LNCaP clone FGC (cell line): Measurements from ENCODE around the gene ERG.

ENCODE experiments used
- DNase-seq: peaks from one replicate; pipeline ENCODE4 v3.0.0-alpha.2; 2011; ENCODE audit warnings: low read depth
- H3K4me3 ChIP-seq: 2 replicates; pipeline ENCODE4 v1.5.1; 2011; ENCODE audit warnings: mild to moderate bottlenecking, low read depth, low read length, control low read depth
- TF ChIP-seq, protein P1 (sequence below): IDR thresholded peaks from 2 replicates; pipeline ENCODE4 v1.5.1; 2012; ENCODE audit warnings: mild to moderate bottlenecking; ENCODE audit not compliant: control insufficient read depth, insufficient read depth; ENCODE audit errors: extremely low read depth

The ERG gene

DNA sequence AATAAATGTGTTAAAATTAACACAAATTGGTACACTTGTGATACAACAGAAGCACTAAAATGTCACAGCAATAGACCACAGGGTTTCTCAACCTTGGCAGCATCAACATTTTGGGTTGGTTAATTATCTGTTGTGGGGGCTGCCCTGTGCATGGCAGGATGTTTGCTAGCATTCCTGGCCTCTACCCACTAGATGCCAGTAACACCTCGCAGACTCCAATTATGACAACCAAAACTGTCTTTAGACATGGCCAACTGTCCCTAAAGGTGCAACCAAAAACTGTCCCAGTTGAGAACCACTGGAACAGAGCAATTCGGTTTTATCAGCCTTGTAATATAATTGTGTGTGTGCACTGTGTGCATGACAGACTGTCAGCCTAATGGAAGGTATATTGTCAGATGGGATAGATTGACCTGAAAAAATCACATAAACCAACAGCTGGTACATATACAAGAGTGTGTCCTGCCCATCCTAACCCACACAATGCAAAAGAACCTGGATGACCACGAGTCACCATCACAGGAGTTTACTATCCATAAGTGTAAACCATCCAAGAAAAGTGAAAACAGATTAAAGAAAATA is 13.5 kb upstream of the ERG start:
- TF ChIP-seq, protein P1, sequence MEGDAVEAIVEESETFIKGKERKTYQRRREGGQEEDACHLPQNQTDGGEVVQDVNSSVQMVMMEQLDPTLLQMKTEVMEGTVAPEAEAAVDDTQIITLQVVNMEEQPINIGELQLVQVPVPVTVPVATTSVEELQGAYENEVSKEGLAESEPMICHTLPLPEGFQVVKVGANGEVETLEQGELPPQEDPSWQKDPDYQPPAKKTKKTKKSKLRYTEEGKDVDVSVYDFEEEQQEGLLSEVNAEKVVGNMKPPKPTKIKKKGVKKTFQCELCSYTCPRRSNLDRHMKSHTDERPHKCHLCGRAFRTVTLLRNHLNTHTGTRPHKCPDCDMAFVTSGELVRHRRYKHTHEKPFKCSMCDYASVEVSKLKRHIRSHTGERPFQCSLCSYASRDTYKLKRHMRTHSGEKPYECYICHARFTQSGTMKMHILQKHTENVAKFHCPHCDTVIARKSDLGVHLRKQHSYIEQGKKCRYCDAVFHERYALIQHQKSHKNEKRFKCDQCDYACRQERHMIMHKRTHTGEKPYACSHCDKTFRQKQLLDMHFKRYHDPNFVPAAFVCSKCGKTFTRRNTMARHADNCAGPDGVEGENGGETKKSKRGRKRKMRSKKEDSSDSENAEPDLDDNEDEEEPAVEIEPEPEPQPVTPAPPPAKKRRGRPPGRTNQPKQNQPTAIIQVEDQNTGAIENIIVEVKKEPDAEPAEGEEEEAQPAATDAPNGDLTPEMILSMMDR = peak; percentile 36; the same call in 1 of the 2 replicates
- no peak for DNase-seq
- H3K4me3 ChIP-seq = no peak overlapping the region

DNA sequence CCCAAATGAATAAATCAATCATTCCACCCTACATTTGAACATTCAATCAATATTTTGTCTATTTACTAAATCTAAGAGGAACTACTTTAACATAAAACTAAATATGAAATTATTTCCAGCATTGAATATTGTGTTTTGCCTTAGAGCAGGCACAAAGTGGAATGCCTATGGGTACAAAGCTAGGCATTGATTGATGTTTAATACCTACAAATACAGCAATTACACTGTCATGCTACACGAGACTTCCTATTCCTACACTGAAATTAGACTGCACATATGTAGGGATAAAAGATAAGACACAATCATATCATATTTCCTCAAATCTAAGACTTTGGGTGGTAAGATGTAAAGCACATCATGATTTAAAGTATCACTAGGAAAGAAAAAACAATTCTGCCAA is 12.9 kb upstream of the ERG start:
- no peak overlapping the region for H3K4me3 ChIP-seq
- TF ChIP-seq, protein P1 = no peak
- no peak for DNase-seq

DNA sequence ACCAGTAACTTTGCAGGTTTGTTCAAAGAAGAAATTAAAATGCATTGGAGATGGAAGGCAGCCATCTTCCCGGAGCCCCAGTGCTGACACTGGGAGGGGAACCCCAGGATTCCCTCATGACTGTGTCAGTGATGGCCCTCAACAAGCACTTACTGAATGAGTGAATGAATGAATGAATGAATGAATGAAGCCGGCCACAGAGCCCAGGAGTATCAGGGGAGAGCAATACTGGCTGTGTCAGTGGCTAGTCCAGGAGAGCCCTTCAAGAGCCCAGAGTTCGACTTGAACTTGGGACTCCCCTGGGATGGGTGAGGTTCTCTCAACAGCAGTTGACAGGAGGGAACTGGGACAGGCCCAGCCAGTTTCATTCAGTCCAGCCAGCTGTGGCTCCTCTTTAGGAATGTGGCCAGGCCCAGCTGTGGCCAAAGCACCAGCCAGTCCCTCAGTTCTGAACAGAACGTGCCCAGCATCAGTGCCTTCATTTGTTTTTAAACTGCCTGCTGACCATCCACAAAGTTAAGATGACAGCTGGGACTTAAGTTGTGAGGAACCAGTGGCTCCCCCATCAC is 9.2 kb upstream of the ERG start:
- no peak overlapping the region for H3K4me3 ChIP-seq
- TF ChIP-seq, protein P1 = no peak
- no peak for DNase-seq

DNA sequence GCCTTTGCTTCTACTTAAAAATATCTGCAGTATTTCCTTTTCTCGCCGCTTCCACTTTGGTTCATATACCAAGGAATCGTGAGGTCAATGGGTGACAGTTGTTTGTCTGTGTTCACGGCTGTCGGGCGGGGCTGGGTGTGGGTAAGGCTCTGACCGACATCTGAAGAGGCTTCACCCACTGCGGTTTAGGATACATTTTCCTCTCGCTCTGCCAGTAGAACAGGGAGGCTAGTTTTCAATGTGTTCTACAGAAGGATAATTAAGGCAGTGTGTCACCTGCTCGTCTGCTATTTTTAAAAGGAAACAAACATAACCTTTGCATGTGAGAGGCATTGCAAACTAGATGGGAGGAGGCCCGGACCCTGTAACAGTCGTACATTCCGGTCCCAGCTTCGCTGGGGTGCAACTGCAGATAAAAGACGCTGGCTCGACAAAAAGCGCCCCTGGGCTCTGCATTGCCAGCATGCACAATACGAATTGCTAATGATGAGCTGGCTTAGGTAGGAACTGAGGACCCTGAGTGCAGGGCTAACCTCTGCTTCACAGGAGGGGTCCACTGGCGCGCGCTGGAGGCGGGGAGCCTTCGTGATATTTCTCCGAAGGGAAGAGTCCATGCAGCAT is 8.5 kb upstream of the ERG start:
- TF ChIP-seq, protein P1 = no peak
- no peak overlapping the region for H3K4me3 ChIP-seq
- no peak for DNase-seq

DNA sequence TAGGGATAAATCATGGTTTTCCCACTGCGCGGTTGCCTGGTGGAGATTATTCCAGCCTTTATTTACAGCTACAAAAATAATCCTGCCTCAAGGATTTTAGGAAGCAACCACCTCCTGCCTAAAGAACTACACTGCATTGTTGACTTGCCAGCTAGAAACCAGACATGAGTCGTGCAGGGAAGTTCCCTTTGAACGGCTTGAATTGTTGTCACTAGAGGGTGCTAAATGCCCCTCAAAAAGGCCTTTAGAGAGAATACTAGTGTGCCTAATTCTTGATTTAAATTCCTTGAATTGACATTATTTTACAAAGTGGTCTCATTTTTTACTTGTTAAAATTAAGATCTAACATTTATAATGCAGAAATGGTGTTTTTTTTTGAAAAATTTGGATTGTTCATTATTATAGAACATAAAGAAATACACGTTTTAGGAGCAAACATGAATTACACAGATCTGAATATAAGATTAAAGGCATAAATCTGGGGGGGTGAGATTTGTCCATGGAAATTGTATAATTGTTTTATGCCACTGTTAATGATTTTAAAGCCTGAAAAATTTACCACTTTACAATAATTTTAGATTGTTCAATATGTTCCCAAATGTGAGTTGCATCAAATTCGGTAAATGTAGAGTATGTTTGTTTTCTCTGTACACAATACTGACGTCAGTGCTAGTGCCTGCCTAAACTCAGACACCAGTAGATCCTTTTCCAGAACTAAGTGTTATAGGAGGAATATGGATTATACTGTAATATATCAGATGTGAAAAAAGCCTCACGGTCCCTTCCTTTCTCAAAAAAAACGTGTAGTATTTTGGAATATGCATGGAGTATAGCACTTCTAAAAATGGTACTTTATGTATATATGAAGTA is 7.6 kb upstream of the ERG start:
- DNase-seq = peak; percentile 25
- TF ChIP-seq, protein P1 = peak; percentile 84
- H3K4me3 ChIP-seq = no peak overlapping the region

DNA sequence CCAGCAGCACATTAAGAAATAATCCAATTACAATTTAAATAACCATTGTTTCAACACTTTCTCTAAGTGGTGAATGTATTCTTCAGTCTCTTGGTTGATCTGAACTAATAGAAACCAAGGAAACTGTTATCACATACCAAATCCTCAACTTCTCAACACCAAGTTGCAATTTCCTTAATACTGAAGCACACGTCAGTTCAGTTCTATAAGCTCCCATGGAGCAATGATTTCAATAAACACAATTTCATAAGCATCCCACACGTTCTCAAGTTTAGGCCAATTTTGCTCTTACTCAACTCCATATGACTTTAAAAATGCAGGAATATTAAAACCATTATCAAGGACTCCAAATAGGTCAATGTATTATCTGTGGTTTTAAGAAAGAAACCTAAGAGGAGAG is 5.8 kb upstream of the ERG start:
- H3K4me3 ChIP-seq = no peak overlapping the region
- TF ChIP-seq, protein P1 = no peak
- DNase-seq = no peak
